Activated T-helper 17 cell treated with anti-CD3 and anti-CD28 coated beads, Interleukin-2, amount 50 U/mL, for 72 hours (primary cell): Measurements from ENCODE around the gene GLOD4. TPM values are rescaled to one million over a fixed set of nuclear protein-coding genes. Genes with fewer than 3 reads are reported as not detected.
A peak's percentile ranks its signal among the peaks of the same experiment; 100 is the strongest.
"Not testable (repeated sequence)": the region's sequence is repeated elsewhere in the genome, so short reads cannot be mapped to it uniquely, and the experiment has no call there.

Experiments used
- ATAC-seq: fragments of 150-1000 bp; cut with Tn5 transposase; replicated peaks from 2 replicates; pipeline ENCODE4 v1.10.0; 2021; ENCODE audit warnings: mild to moderate bottlenecking, moderate library complexity
- H3K27ac Mint-ChIP-seq: one replicate; pipeline ENCODE4 v1.8.0; 2022; ENCODE audit warnings: mixed read lengths
- H3K27me3 Mint-ChIP-seq: one replicate; pipeline ENCODE4 v1.8.0; 2022; ENCODE audit warnings: mixed read lengths
- H3K36me3 Mint-ChIP-seq: one replicate; pipeline ENCODE4 v1.8.0; 2022; ENCODE audit warnings: low read depth, mild to moderate bottlenecking, mixed read lengths
- H3K4me1 Mint-ChIP-seq: one replicate; pipeline ENCODE4 v1.8.0; 2022; ENCODE audit warnings: mixed read lengths
- H3K4me3 Mint-ChIP-seq: one replicate; pipeline ENCODE4 v1.8.0; 2022; ENCODE audit warnings: mild to moderate bottlenecking, mixed read lengths
- H3K9me3 Mint-ChIP-seq: one replicate; pipeline ENCODE4 v1.8.0; 2022; ENCODE audit warnings: mixed read lengths
- total RNA-seq, 2 donors: library from RNA; stranded (reverse); gene quantifications; one replicate each; pipeline ENCODE4 v1.2.3, GENCODE V29; 2022

Gene GLOD4
- total RNA-seq, 2 donors from 2014 or later, result 41.5 to 59.0 TPM

- Mint-ChIP-seq H3K36me3 (peaks cover 21% of the 10 kb centered on the region), H3K4me1 (peaks cover 5% of the 10 kb centered on the region), H3K9me3 (no peaks in the 10 kb centered on the region), H3K4me3 (no peak overlapping the region), H3K27ac (no peak overlapping the region), H3K27me3 (no peaks in the 10 kb centered on the region)
- no peak for ATAC-seq
Measured at GRCh38 chr17:795721-796120, 13.6 kb upstream of the GLOD4 start.

DNA sequence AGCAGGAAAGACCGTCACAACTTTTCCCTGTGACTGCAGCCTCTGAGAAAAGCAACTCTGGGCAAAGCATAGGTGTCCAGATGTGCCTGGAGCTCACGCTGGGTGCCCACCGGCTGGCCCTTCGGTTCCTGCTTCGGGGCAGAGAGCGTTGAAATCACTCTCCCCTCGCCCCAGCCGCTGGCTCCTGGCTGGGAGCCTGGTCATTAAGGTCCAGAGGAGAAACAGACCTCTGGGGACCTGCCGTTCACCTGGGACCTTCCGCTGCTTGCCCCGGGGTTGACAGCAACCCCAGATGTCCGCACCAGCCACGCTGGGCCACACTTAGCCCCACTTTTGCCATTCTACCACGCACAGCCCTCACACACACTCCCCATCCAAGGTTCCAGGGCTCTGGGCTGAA lies 13.2 kb upstream of the GLOD4 start:
- H3K9me3 Mint-ChIP-seq, result no peaks in the 10 kb centered on the region
- no peaks in the 10 kb centered on the region for H3K27me3 Mint-ChIP-seq
- H3K4me3 Mint-ChIP-seq, result no peak overlapping the region
- peaks cover 5% of the 10 kb centered on the region for H3K4me1 Mint-ChIP-seq
- no peak for ATAC-seq
- no peak overlapping the region for H3K27ac Mint-ChIP-seq
- peaks cover 24% of the 10 kb centered on the region for H3K36me3 Mint-ChIP-seq

DNA sequence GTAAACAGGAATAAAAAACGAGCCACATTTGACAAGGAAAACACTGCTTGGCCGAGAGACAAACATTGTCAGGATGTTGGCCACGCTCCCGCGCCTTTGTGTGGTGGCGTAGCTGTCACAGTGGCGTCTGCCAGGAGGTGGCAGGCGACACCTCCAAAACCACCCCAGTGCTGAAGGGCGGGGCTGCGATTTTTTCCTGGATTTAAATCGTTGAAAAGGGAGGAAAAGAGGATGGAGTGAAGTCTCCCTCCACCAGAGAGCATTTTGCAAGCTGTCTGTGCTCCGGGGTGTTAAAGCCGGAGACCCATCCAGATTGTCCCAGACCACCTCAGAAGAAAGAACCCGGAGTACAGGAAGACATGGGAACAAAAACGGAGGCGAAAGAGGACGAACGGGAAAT lies 12.8 kb upstream of the GLOD4 start:
- H3K9me3 Mint-ChIP-seq, result no peaks in the 10 kb centered on the region
- H3K27me3 Mint-ChIP-seq, result no peaks in the 10 kb centered on the region
- H3K36me3 Mint-ChIP-seq, result peaks cover 28% of the 10 kb centered on the region
- H3K4me1 Mint-ChIP-seq, result peaks cover 5% of the 10 kb centered on the region
- H3K4me3 Mint-ChIP-seq, result no peak overlapping the region
- H3K27ac Mint-ChIP-seq, result no peak overlapping the region
- peak; percentile 70 for ATAC-seq

GRCh38 chr17:792277-792676 lies 10.2 kb upstream of the GLOD4 start:
- H3K4me3 Mint-ChIP-seq, result no peak overlapping the region
- no peaks in the 10 kb centered on the region for H3K9me3 Mint-ChIP-seq
- H3K4me1 Mint-ChIP-seq, result peaks cover 5% of the 10 kb centered on the region
- ATAC-seq, result no peak
- no peaks in the 10 kb centered on the region for H3K27me3 Mint-ChIP-seq
- peaks cover 51% of the 10 kb centered on the region for H3K36me3 Mint-ChIP-seq
- no peak overlapping the region for H3K27ac Mint-ChIP-seq

DNA sequence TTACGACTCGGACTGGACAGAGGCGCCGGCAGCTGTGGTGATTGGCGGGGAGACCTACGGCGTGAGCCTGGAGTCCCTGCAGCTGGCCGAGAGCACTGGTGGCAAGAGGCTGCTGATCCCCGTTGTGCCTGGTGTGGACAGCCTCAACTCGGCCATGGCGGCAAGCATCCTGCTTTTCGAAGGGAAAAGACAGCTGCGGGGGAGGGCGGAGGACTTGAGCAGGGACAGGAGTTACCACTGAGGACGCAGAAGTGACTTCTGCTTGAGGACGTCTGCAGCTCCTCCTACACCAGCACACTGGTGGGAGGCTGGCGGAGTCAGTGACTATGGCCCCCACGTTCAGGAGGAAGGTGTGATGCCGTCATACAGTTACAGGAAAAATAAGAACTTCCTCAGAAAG lies 9.7 kb upstream of the GLOD4 start:
- H3K27ac Mint-ChIP-seq, result no peak overlapping the region
- no peak for ATAC-seq
- H3K9me3 Mint-ChIP-seq, result no peaks in the 10 kb centered on the region
- H3K36me3 Mint-ChIP-seq, result peaks cover 55% of the 10 kb centered on the region
- H3K27me3 Mint-ChIP-seq, result no peaks in the 10 kb centered on the region
- H3K4me3 Mint-ChIP-seq, result no peak overlapping the region
- H3K4me1 Mint-ChIP-seq, result peaks cover 5% of the 10 kb centered on the region

DNA sequence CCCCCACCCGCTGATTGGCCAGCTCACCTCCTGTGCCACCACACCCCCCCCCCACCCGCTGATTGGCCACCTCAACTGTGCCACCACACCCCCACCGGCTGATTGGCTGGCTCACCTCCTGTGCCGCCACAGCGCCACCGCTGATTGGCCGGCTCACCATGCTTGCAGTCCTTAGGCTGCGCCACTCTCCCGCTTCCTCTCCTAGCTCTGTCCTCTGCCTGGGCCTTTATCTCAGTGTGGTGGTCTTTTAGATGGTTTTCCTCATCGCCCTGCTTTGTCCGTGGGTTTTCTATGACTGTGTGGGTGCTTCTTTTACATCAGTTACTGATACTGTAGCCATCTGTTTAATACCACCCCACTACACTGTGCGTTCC lies 8.8 kb upstream of the GLOD4 start:
- H3K27ac Mint-ChIP-seq, H3K4me3 Mint-ChIP-seq, ATAC-seq, H3K4me1 Mint-ChIP-seq, H3K9me3 Mint-ChIP-seq, H3K27me3 Mint-ChIP-seq: not testable (repeated sequence)
- peaks cover 61% of the 10 kb centered on the region for H3K36me3 Mint-ChIP-seq

DNA sequence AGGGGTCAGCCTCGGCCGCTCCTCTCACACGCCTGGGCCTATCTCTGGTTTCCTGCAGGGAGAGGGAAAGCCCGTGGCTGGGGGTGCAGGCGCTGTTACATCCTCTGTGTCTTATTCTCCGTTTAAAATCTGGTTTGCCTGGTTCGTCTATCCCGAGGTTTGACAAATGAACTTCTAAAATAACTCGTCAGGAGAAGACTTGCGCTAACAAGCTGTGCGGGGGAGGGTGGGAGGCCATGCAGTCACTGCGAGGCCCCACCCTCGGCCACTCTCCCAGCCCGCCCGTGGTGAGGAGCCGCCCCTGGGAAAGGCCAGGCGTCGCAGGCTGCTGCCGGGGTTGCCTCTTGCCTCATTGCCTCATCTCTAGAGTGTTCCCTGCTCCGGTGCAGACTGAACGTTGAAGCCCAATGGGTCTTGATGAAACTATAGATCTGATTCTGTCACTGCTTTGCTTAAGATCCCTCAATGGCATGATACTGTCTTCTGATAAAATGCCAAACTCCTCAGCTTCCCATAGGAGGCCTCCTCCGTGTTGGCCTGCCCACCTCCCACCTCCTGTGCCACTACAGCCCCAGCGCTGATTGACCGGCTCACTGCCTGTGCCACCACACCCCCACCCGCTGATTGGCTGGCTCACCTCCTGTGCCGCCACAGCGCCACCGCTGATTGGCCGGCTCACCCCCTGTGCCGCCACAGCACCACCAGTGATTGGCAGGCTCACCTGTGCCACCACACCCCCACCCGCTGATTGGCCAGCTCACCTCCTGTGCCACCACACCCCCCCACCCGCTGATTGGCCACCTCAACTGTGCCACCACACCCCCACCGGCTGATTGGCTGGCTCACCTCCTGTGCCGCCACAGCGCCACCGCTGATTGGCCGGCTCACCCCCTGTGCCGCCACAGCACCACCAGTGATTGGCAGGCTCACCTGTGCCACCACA lies 8.1 kb upstream of the GLOD4 start:
- not testable (repeated sequence) for ATAC-seq, H3K4me1 Mint-ChIP-seq

DNA sequence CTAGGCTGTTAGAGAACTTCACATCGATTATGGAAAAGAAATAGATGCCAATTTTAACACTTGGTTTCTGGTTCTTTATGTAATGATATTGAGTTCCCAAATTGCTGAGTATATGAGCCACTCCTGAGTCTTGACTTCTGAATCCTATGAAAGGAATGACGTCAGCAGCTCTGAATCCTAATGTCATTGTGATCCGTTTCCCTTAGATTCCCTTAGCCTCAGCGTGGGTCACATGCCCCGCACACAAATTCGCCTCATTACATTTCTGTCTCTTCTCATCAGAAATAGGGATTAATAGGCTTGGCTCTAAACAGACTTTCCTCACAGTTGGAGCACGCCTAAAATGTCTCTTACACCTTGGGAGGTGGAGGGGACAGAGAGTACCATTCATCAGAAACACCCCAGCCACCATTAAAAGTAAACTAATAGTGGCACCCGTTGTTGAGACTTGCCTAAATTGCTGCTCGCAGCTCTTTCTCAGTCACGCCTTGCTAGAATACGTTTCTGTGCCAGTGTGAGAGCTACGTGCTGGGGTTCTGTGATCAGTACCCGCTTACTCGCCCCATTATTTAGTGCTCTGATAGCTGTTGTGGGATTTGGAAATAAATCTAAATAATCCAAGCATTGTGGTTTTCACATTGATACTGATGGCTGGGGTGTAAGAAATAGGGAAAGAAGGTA lies 7.2 kb upstream of the GLOD4 start:
- peaks cover 68% of the 10 kb centered on the region for H3K36me3 Mint-ChIP-seq
- no peak overlapping the region for H3K4me3 Mint-ChIP-seq
- H3K27me3 Mint-ChIP-seq, result no peaks in the 10 kb centered on the region
- no peak for ATAC-seq
- no peaks in the 10 kb centered on the region for H3K9me3 Mint-ChIP-seq
- peaks cover 5% of the 10 kb centered on the region for H3K4me1 Mint-ChIP-seq
- H3K27ac Mint-ChIP-seq, result no peak overlapping the region

More for the DNA sequence above, 8.1 kb upstream of the GLOD4 start:
- not testable (repeated sequence) for H3K27me3 Mint-ChIP-seq, H3K9me3 Mint-ChIP-seq, H3K27ac Mint-ChIP-seq, H3K4me3 Mint-ChIP-seq
- peaks cover 61% of the 10 kb centered on the region for H3K36me3 Mint-ChIP-seq

DNA sequence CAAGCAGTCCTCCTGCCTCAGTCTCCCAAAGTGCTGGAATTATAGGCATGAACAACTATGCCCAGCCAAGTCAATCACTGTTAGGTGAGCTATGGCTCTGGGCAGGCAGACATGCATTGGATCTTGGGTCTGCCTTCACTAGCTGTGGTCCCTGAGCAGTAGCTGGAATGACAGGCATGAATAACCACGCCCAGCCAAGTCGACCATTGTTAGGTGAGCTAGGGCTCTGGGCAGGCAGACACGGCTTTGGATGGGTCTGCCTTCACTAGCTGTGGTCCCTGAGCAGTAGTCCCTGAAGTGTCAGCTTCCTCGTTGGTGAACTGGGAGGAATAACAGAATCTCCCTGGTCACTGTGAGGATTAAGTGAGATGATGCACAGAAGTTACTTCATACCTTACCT lies 6.5 kb upstream of the GLOD4 start:
- no peak for ATAC-seq
- Mint-ChIP-seq H3K4me3 (no peak overlapping the region), H3K27ac (no peak overlapping the region), H3K27me3 (no peaks in the 10 kb centered on the region), H3K4me1 (peaks cover 10% of the 10 kb centered on the region), H3K36me3 (peaks cover 76% of the 10 kb centered on the region), H3K9me3 (no peaks in the 10 kb centered on the region)

DNA sequence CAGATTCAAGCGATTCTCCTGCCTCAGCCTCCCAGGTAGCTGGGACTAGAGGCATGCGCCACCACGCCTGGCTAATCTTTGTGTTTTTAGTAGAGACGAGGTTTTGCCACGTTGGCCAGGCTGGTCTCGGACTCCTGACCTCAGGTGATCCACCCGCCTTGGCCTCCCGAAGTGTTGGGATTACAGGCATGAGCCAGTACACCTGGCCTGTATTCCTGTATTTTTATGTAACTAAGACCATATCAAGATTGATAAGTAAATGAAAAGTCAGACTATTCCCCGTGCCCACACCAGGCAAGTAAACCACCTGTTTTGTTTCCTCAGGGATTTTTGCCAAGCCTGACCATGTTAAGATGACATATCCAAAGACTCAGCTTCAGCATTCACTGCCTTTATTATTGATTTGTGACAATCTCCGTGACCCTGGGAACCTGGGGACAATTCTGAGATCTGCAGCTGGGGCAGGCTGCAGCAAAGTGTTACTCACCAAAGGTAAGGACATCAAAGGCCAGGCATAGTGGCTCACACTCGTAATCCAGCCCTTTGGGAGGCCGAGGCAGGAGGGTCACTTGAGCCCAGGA lies 5.7 kb upstream of the GLOD4 start:
- H3K27me3 Mint-ChIP-seq, result no peaks in the 10 kb centered on the region
- H3K27ac Mint-ChIP-seq, result no peak overlapping the region
- peaks cover 78% of the 10 kb centered on the region for H3K36me3 Mint-ChIP-seq
- no peaks in the 10 kb centered on the region for H3K9me3 Mint-ChIP-seq
- H3K4me3 Mint-ChIP-seq, result no peak overlapping the region
- peaks cover 10% of the 10 kb centered on the region for H3K4me1 Mint-ChIP-seq
- ATAC-seq, result no peak

GRCh38 chr17:785901-786300 lies 3.8 kb upstream of the GLOD4 start:
- not testable (repeated sequence) for ATAC-seq, H3K4me3 Mint-ChIP-seq, H3K27ac Mint-ChIP-seq, H3K9me3 Mint-ChIP-seq, H3K4me1 Mint-ChIP-seq, H3K27me3 Mint-ChIP-seq
- peaks cover 71% of the 10 kb centered on the region for H3K36me3 Mint-ChIP-seq

GRCh38 chr17:784143-784542 lies 2.1 kb upstream of the GLOD4 start:
- Mint-ChIP-seq H3K27ac (peak overlapping the region; percentile 71), H3K4me1 (peaks cover 13% of the 10 kb centered on the region), H3K4me3 (peak overlapping the region; percentile 88), H3K36me3 (peaks cover 67% of the 10 kb centered on the region), H3K27me3 (no peaks in the 10 kb centered on the region), H3K9me3 (no peaks in the 10 kb centered on the region)
- peak; percentile 44 for ATAC-seq

GRCh38 chr17:778096-778495 lies 4.0 kb downstream of the GLOD4 start:
- no peaks in the 10 kb centered on the region for H3K27me3 Mint-ChIP-seq
- no peak overlapping the region for H3K4me3 Mint-ChIP-seq
- peaks cover 26% of the 10 kb centered on the region for H3K4me1 Mint-ChIP-seq
- H3K27ac Mint-ChIP-seq, result no peak overlapping the region
- no peak for ATAC-seq
- H3K9me3 Mint-ChIP-seq, result no peaks in the 10 kb centered on the region
- peaks cover 86% of the 10 kb centered on the region for H3K36me3 Mint-ChIP-seq

- H3K9me3 Mint-ChIP-seq, result no peaks in the 10 kb centered on the region
- H3K36me3 Mint-ChIP-seq, result peaks cover 97% of the 10 kb centered on the region
- peaks cover 24% of the 10 kb centered on the region for H3K4me1 Mint-ChIP-seq
- ATAC-seq, result no peak
- peak overlapping the region; percentile 73 for H3K4me3 Mint-ChIP-seq
- H3K27ac Mint-ChIP-seq, result peak overlapping the region; percentile 92
- H3K27me3 Mint-ChIP-seq, result no peaks in the 10 kb centered on the region
Measured at GRCh38 chr17:774313-774584, 7.8 kb downstream of the GLOD4 start.
